IPS-20b (cell line): ENCODE measurements around the gene DPP10.

Experiments used
- H3K27ac ChIP-seq: one replicate; pipeline ENCODE4 v1.5.1; 2013; ENCODE audit warnings: low read length
- H3K27me3 ChIP-seq: 2 replicates; pipeline ENCODE4 v1.6.1; 2013; ENCODE audit warnings: mild to moderate bottlenecking, low read length, inconsistent platforms; ENCODE audit not compliant: insufficient read depth
- H3K36me3 ChIP-seq: 2 replicates; pipeline ENCODE4 v1.6.1; 2013; ENCODE audit warnings: low read depth, mild to moderate bottlenecking, inconsistent platforms, low read length, moderate library complexity; ENCODE audit not compliant: insufficient read depth
- H3K4me1 ChIP-seq: 2 replicates; pipeline ENCODE4 v1.6.1; 2013; ENCODE audit warnings: mild to moderate bottlenecking, control low read depth, inconsistent platforms, low read length, moderate library complexity; ENCODE audit not compliant: insufficient read depth
- H3K4me3 ChIP-seq: 2 replicates; pipeline ENCODE4 v1.5.1; 2013; ENCODE audit warnings: mild to moderate bottlenecking, low read length, inconsistent platforms
- H3K9ac ChIP-seq: 2 replicates; pipeline ENCODE4 v1.6.1; 2013; ENCODE audit warnings: low read depth, mild to moderate bottlenecking, inconsistent platforms, low read length, moderate library complexity
- H3K9me3 ChIP-seq: 2 replicates; pipeline ENCODE4 v1.6.1; 2013; ENCODE audit warnings: mild to moderate bottlenecking, low read depth, low read length, inconsistent platforms; ENCODE audit not compliant: insufficient read depth

The DPP10 gene

GRCh38 chr2:114546531-114546930 is 104.1 kb downstream of the DPP10 start:
- no peak overlapping the region for H3K9ac ChIP-seq
- no peaks in the 10 kb centered on the region; the same call in 1 of the 2 replicates for H3K4me1 ChIP-seq
- no peaks in the 10 kb centered on the region for H3K36me3 ChIP-seq
- H3K27ac ChIP-seq = no peak overlapping the region
- no peaks in the 10 kb centered on the region for H3K9me3 ChIP-seq
- no peaks in the 10 kb centered on the region for H3K27me3 ChIP-seq
- no peak overlapping the region for H3K4me3 ChIP-seq

GRCh38 chr2:114548151-114548550 is 105.7 kb downstream of the DPP10 start:
- Histone ChIP-seq H3K36me3 (no peaks in the 10 kb centered on the region), H3K4me1 (no peaks in the 10 kb centered on the region), H3K27ac (no peak overlapping the region), H3K4me3 (no peak overlapping the region), H3K27me3 (no peaks in the 10 kb centered on the region), H3K9ac (no peak overlapping the region), H3K9me3 (no peaks in the 10 kb centered on the region)

GRCh38 chr2:114550364-114550763 is 107.9 kb downstream of the DPP10 start:
- no peaks in the 10 kb centered on the region for H3K9me3 ChIP-seq
- no peaks in the 10 kb centered on the region for H3K27me3 ChIP-seq
- no peaks in the 10 kb centered on the region for H3K4me1 ChIP-seq
- H3K4me3 ChIP-seq = no peak overlapping the region
- no peaks in the 10 kb centered on the region for H3K36me3 ChIP-seq
- no peak overlapping the region for H3K9ac ChIP-seq
- no peak overlapping the region for H3K27ac ChIP-seq

- H3K9ac ChIP-seq = no peak overlapping the region
- H3K4me1 ChIP-seq = no peaks in the 10 kb centered on the region
- H3K36me3 ChIP-seq = no peaks in the 10 kb centered on the region
- no peaks in the 10 kb centered on the region for H3K27me3 ChIP-seq
- no peak overlapping the region for H3K4me3 ChIP-seq
- no peaks in the 10 kb centered on the region for H3K9me3 ChIP-seq
- H3K27ac ChIP-seq = no peak overlapping the region
These were observed 108.7 kb downstream of the DPP10 start for GRCh38 chr2:114550895-114551793.

- H3K27ac ChIP-seq = no peak overlapping the region
- no peak overlapping the region for H3K9ac ChIP-seq
- no peaks in the 10 kb centered on the region for H3K27me3 ChIP-seq
- no peak overlapping the region for H3K4me3 ChIP-seq
- H3K9me3 ChIP-seq = no peaks in the 10 kb centered on the region
- H3K36me3 ChIP-seq = no peaks in the 10 kb centered on the region
- H3K4me1 ChIP-seq = no peaks in the 10 kb centered on the region
These were observed 110.6 kb downstream of the DPP10 start for GRCh38 chr2:114553027-114553426.

- no peak overlapping the region for H3K27ac ChIP-seq
- no peak overlapping the region for H3K9ac ChIP-seq
- no peaks in the 10 kb centered on the region for H3K36me3 ChIP-seq
- no peaks in the 10 kb centered on the region for H3K9me3 ChIP-seq
- H3K4me3 ChIP-seq = no peak overlapping the region
- no peaks in the 10 kb centered on the region for H3K27me3 ChIP-seq
- no peaks in the 10 kb centered on the region for H3K4me1 ChIP-seq
These were observed 126.7 kb downstream of the DPP10 start for GRCh38 chr2:114569166-114569565.

GRCh38 chr2:114577657-114578056 is 135.2 kb downstream of the DPP10 start:
- Histone ChIP-seq H3K4me1 (no peaks in the 10 kb centered on the region), H3K9me3 (no peaks in the 10 kb centered on the region), H3K36me3 (no peaks in the 10 kb centered on the region), H3K27me3 (no peaks in the 10 kb centered on the region), H3K9ac (no peak overlapping the region), H3K27ac (no peak overlapping the region), H3K4me3 (no peak overlapping the region)

GRCh38 chr2:114579542-114579941 is 137.1 kb downstream of the DPP10 start:
- H3K9me3 ChIP-seq = no peaks in the 10 kb centered on the region
- H3K27ac ChIP-seq = no peak overlapping the region
- no peaks in the 10 kb centered on the region for H3K36me3 ChIP-seq
- no peak overlapping the region for H3K9ac ChIP-seq
- no peaks in the 10 kb centered on the region for H3K4me1 ChIP-seq
- H3K4me3 ChIP-seq = no peak overlapping the region
- H3K27me3 ChIP-seq = no peaks in the 10 kb centered on the region

- H3K9ac ChIP-seq = no peak overlapping the region
- no peak overlapping the region for H3K4me3 ChIP-seq
- no peaks in the 10 kb centered on the region for H3K4me1 ChIP-seq
- H3K9me3 ChIP-seq = no peaks in the 10 kb centered on the region
- H3K36me3 ChIP-seq = no peaks in the 10 kb centered on the region
- H3K27me3 ChIP-seq = no peaks in the 10 kb centered on the region
- no peak overlapping the region for H3K27ac ChIP-seq
These were observed 138.2 kb downstream of the DPP10 start for GRCh38 chr2:114580691-114581090.

GRCh38 chr2:114598329-114598728 is 155.9 kb downstream of the DPP10 start:
- no peaks in the 10 kb centered on the region for H3K9me3 ChIP-seq

GRCh38 chr2:114609203-114609602 is 166.8 kb downstream of the DPP10 start:
- Histone ChIP-seq H3K36me3 (no peaks in the 10 kb centered on the region), H3K4me1 (peaks cover 16% of the 10 kb centered on the region), H3K27me3 (no peaks in the 10 kb centered on the region), H3K9ac (no peak overlapping the region), H3K9me3 (no peaks in the 10 kb centered on the region), H3K4me3 (no peak overlapping the region), H3K27ac (no peak overlapping the region)

More at GRCh38 chr2:114598329-114598728, 155.9 kb downstream of the DPP10 start:
- H3K27me3 ChIP-seq = no peaks in the 10 kb centered on the region
- no peaks in the 10 kb centered on the region for H3K36me3 ChIP-seq
- no peaks in the 10 kb centered on the region; the same call in 1 of the 2 replicates for H3K4me1 ChIP-seq
- H3K9ac ChIP-seq = no peak overlapping the region
- no peak overlapping the region for H3K4me3 ChIP-seq
- H3K27ac ChIP-seq = no peak overlapping the region

- Histone ChIP-seq H3K36me3 (no peaks in the 10 kb centered on the region), H3K9ac (no peak overlapping the region), H3K4me3 (no peak overlapping the region), H3K9me3 (no peaks in the 10 kb centered on the region), H3K27ac (no peak overlapping the region), H3K27me3 (no peaks in the 10 kb centered on the region), H3K4me1 (peaks cover 16% of the 10 kb centered on the region)
These were observed 167.4 kb downstream of the DPP10 start for GRCh38 chr2:114609801-114610200.
